Upper lobe of right lung (tissue), 1 donor: ENCODE data around the gene AFF4. TPM values are rescaled to one million over a fixed set of nuclear protein-coding genes. Genes with fewer than 3 reads are reported as not detected.

Experiments
- ATAC-seq: fragments of 200-7000 bp; cut with Tn5 transposase; one replicate; pipeline ENCODE4 v1.9.1; 2020; ENCODE audit warnings: mild to moderate bottlenecking, moderate library complexity
- DNase-seq: peaks from one replicate; pipeline ENCODE4 v3.0.0-alpha.2; 2020
- H3K27ac ChIP-seq: fragments of 200-600 bp; one replicate; pipeline ENCODE4 v1.8.0; 2022
- H3K27me3 ChIP-seq: fragments of 200-600 bp; one replicate; pipeline ENCODE4 v1.8.0; 2022; ENCODE audit warnings: mild to moderate bottlenecking
- H3K36me3 ChIP-seq: fragments of 200-600 bp; one replicate; pipeline ENCODE4 v1.8.0; 2022
- H3K4me1 ChIP-seq: fragments of 200-600 bp; one replicate; pipeline ENCODE4 v1.8.0; 2022
- H3K4me3 ChIP-seq: fragments of 200-600 bp; one replicate; pipeline ENCODE4 v1.8.0; 2022; ENCODE audit warnings: mild to moderate bottlenecking
- H3K9me3 ChIP-seq: fragments of 200-600 bp; one replicate; pipeline ENCODE4 v1.8.0; 2022
- intact Hi-C: fragments of 100-400 bp; cut with DNase I; formaldehyde crosslinking; loops from one replicate; pipeline ENCODE4 v1.11.0; 2022
- total RNA-seq: library from RNA; stranded (reverse); fragmentation: NEBNext Ultra II Directional; extraction: Animal tissue kit (Norgen Biotek cat#: 25700); gene quantifications from one replicate; pipeline ENCODE4 v1.2.1, GENCODE V29; 2021
- TF ChIP-seq, protein P1 (sequence below): fragments of 200-600 bp; IDR thresholded peaks from one replicate; pipeline ENCODE4 v1.8.0; 2022; ENCODE audit warnings: antibody characterized with exemption
- donor health status: DM: no; HTN: yes; CAD: no; lungs with severe emphysema.

Gene AFF4
- total RNA-seq, 1 donor from 2014 or later, result 76.9 TPM

DNA sequence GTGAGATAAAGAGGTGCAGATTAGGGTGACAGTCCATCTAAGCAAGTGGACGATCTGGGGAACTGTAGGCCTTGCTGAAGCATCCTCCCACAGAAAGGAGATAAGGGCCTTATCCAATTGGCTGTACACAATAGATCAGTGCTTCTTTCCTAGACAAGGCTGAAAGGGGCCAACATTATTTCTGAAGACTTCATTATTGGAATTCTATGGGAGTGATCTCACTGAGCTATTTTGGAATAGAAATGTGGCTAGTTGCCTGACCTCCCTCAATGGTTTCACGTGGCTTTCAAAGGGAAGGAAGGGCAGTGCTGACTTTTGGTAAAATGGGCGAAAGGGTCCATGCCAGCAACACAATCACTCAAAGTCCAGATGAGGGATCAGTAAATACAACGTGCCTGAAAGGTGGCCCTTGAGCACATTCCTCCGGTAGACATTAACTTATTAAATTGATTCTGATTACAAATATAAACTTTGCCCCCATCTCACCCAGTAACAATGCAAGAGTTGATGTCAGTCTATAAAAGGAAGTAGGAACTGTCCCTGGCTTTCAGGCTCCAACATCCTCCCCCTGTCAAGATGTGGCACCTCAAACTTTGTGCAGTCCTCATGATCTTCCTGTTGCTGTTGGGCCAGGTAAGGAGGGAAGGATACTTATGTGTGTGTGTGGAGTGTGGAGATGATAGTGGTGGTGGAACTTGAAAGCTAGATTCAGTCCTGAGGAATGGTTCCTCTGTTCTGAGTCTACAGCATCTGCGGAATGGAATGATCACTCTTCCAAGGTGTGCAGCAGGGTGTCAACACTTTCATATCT lies 90.1 kb downstream of the AFF4 start, which contains the start of gene LEAP2:
LEAP2 (plus strand) TSS at position 550 of the 811 bp plus-strand sequence; CDS start at position 577, 27 bp downstream.
- no peaks in the 10 kb centered on the region for H3K9me3 ChIP-seq
- H3K4me1 ChIP-seq, result peaks cover 20% of the 10 kb centered on the region
- H3K27ac ChIP-seq, result no peak within 1 kb of the TSS
- no peaks in the 10 kb centered on the region for H3K27me3 ChIP-seq
- no peak within 1 kb of the TSS for H3K4me3 ChIP-seq
- peak; percentile 64 for ATAC-seq
- TF ChIP-seq, protein P1, sequence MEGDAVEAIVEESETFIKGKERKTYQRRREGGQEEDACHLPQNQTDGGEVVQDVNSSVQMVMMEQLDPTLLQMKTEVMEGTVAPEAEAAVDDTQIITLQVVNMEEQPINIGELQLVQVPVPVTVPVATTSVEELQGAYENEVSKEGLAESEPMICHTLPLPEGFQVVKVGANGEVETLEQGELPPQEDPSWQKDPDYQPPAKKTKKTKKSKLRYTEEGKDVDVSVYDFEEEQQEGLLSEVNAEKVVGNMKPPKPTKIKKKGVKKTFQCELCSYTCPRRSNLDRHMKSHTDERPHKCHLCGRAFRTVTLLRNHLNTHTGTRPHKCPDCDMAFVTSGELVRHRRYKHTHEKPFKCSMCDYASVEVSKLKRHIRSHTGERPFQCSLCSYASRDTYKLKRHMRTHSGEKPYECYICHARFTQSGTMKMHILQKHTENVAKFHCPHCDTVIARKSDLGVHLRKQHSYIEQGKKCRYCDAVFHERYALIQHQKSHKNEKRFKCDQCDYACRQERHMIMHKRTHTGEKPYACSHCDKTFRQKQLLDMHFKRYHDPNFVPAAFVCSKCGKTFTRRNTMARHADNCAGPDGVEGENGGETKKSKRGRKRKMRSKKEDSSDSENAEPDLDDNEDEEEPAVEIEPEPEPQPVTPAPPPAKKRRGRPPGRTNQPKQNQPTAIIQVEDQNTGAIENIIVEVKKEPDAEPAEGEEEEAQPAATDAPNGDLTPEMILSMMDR, result no peak
- H3K36me3 ChIP-seq, result peaks cover 54% of the 10 kb centered on the region
- intact Hi-C loops, result no loop called here
- no peak for DNase-seq

DNA sequence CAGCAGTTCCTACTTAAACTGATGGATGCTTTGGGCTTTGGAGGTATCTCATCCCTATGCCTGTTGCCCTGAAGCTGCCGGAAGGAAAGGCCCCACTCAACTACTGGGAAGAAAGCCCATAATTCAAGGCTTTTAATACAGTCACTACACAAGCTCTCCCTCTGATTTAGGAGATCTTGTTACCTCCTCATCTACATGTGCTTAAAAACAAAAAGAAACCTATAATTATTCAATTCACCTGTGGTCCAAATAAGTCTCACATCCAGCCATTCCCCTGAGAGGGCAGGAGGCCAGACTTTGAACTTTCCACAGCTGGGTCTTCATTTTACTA lies 90.7 kb downstream of the AFF4 start:
- no peak for ATAC-seq
- Histone ChIP-seq H3K27ac (no peak overlapping the region), H3K36me3 (peaks cover 54% of the 10 kb centered on the region), H3K27me3 (no peaks in the 10 kb centered on the region), H3K9me3 (no peaks in the 10 kb centered on the region), H3K4me3 (no peak overlapping the region), H3K4me1 (peaks cover 20% of the 10 kb centered on the region)
- DNase-seq, result no peak
- intact Hi-C loops, result no loop called here
- TF ChIP-seq, protein P1, result no peak

GRCh38 chr5:132871459-132872284 lies 91.8 kb downstream of the AFF4 start:
- Histone ChIP-seq H3K36me3 (peaks cover 45% of the 10 kb centered on the region), H3K4me1 (peaks cover 25% of the 10 kb centered on the region), H3K27me3 (no peaks in the 10 kb centered on the region), H3K27ac (no peak overlapping the region), H3K9me3 (no peaks in the 10 kb centered on the region), H3K4me3 (no peak overlapping the region)
- intact Hi-C loops, result no loop called here
- no peak for DNase-seq
- TF ChIP-seq, protein P1, result no peak
- ATAC-seq, result no peak

DNA sequence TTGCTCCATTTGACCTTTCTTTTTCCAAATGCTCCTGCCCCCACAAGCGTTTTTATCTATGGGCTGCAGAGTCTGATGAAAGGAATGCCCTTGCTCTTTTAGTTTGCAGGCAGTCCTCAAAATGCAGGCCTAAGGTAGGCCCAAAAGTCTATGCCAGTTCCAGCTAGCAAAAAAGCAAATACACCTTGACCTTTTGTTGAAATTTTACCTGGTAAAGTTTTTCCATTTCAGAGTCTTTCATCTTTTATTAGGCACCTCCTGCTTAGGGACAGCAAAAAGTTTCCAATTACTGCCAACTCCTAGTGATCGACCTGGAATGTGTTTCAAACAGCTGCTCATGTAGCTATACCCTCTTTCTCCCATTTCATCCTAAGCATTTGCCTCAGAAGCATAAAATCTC lies 92.6 kb downstream of the AFF4 start:
- H3K27ac ChIP-seq, result no peak overlapping the region
- H3K9me3 ChIP-seq, result no peaks in the 10 kb centered on the region
- H3K27me3 ChIP-seq, result no peaks in the 10 kb centered on the region
- DNase-seq, result no peak
- TF ChIP-seq, protein P1, result no peak
- H3K36me3 ChIP-seq, result peaks cover 38% of the 10 kb centered on the region
- ATAC-seq, result no peak
- H3K4me3 ChIP-seq, result no peak overlapping the region
- H3K4me1 ChIP-seq, result peaks cover 21% of the 10 kb centered on the region
- intact Hi-C loops, result no loop called here

- no peak for ATAC-seq
- DNase-seq, result no peak
- Histone ChIP-seq H3K36me3 (peaks cover 28% of the 10 kb centered on the region), H3K27ac (no peak overlapping the region), H3K9me3 (no peaks in the 10 kb centered on the region), H3K4me1 (peaks cover 21% of the 10 kb centered on the region), H3K4me3 (no peak overlapping the region), H3K27me3 (no peaks in the 10 kb centered on the region)
- TF ChIP-seq, protein P1, result no peak
- intact Hi-C loops, result no loop called here
These were observed 94.7 kb downstream of the AFF4 start for GRCh38 chr5:132868754-132869153.
